ENCODE measurements around the gene PRDM15. TPM values are rescaled to one million over a fixed set of nuclear protein-coding genes. Genes with fewer than 3 reads are reported as not detected.

The PRDM15 gene
- polyA plus RNA-seq, 4 donors, result 3.6 to 5.1 (median 4.3) TPM

- no peak overlapping the region for H3K4me3 ChIP-seq (ENCODE audit: low read depth in 1 of 3, low read length in 3 of 3)
- 33 to 42% (median 41%) methylated on average over 7 of the region's 7 CpGs for WGBS, 3 donors
- H3K27me3 ChIP-seq (ENCODE audit: control insufficient read depth in 3 of 3, insufficient read depth in 3 of 3, low read length in 3 of 3), result no peaks in the 10 kb centered on the region
- peaks cover 0 to 12% (median 9%) of the 10 kb centered on the region in 3 donors for H3K4me1 ChIP-seq (ENCODE audit: control insufficient read depth in 3 of 3, insufficient read depth in 2 of 3, low read depth in 1 of 3, low read length in 2 of 3)
- H3K27ac ChIP-seq (ENCODE audit: low read depth in 1 of 3, low read length in 2 of 3), result peak overlapping the region in 2 of 3 donors; percentile 28 to 84
- H3K36me3 ChIP-seq (ENCODE audit: control insufficient read depth in 3 of 3, insufficient read depth in 2 of 3, low read depth in 1 of 3, low read length in 3 of 3), result peaks cover 0 to 21% (median 0%) of the 10 kb centered on the region in 3 donors
- no peaks in the 10 kb centered on the region for H3K9me3 ChIP-seq (ENCODE audit: control insufficient read depth in 2 of 2, insufficient read depth in 1 of 2, low read depth in 1 of 2, low read length in 1 of 2)
- no peak for FAIRE-seq
- no peak for DNase-seq
These were observed 44.7 kb upstream of the PRDM15 start for GRCh38 chr21:41923631-41924367.

- H3K4me1 ChIP-seq (ENCODE audit: control insufficient read depth in 3 of 3, insufficient read depth in 2 of 3, low read depth in 1 of 3, low read length in 2 of 3), result peaks cover 0 to 12% (median 9%) of the 10 kb centered on the region in 3 donors
- no peak overlapping the region for H3K27ac ChIP-seq (ENCODE audit: low read depth in 1 of 3, low read length in 2 of 3)
- DNase-seq, result no peak
- no peak overlapping the region for H3K4me3 ChIP-seq (ENCODE audit: low read depth in 1 of 3, low read length in 3 of 3)
- H3K36me3 ChIP-seq (ENCODE audit: control insufficient read depth in 3 of 3, insufficient read depth in 2 of 3, low read depth in 1 of 3, low read length in 3 of 3), result peaks cover 0 to 25% (median 0%) of the 10 kb centered on the region in 3 donors
- no peaks in the 10 kb centered on the region for H3K9me3 ChIP-seq (ENCODE audit: control insufficient read depth in 2 of 2, insufficient read depth in 1 of 2, low read depth in 1 of 2, low read length in 1 of 2)
- no peaks in the 10 kb centered on the region for H3K27me3 ChIP-seq (ENCODE audit: control insufficient read depth in 3 of 3, insufficient read depth in 3 of 3, low read length in 3 of 3)
- WGBS, 3 donors, result 80 to 92% (median 88%) methylated on average over 8 of the region's 8 CpGs
- no peak for FAIRE-seq
These were observed 44.0 kb upstream of the PRDM15 start for GRCh38 chr21:41923186-41923585.

- Histone ChIP-seq H3K4me3 (ENCODE audit: low read depth in 1 of 3, low read length in 3 of 3) (no peak overlapping the region), H3K9me3 (ENCODE audit: control insufficient read depth in 2 of 2, insufficient read depth in 1 of 2, low read depth in 1 of 2, low read length in 1 of 2) (peaks cover 0 to 4% of the 10 kb centered on the region in 2 donors), H3K36me3 (ENCODE audit: control insufficient read depth in 3 of 3, insufficient read depth in 2 of 3, low read depth in 1 of 3, low read length in 3 of 3) (peaks cover 0 to 41% (median 5%) of the 10 kb centered on the region in 3 donors), H3K27ac (ENCODE audit: low read depth in 1 of 3, low read length in 2 of 3) (no peak overlapping the region), H3K27me3 (ENCODE audit: control insufficient read depth in 3 of 3, insufficient read depth in 3 of 3, low read length in 3 of 3) (no peaks in the 10 kb centered on the region), H3K4me1 (ENCODE audit: control insufficient read depth in 3 of 3, insufficient read depth in 2 of 3, low read depth in 1 of 3, low read length in 2 of 3) (peaks cover 0 to 9% (median 8%) of the 10 kb centered on the region in 3 donors)
- FAIRE-seq (no peak), DNase-seq (no peak)
- WGBS, 3 donors, result 69 to 83% (median 76%) methylated on average over 7 of the region's 7 CpGs
These were observed 41.9 kb upstream of the PRDM15 start for GRCh38 chr21:41921021-41921420.

GRCh38 chr21:41920476-41920875, 41.3 kb upstream of the PRDM15 start:
- FAIRE-seq, result no peak
- H3K27ac ChIP-seq (ENCODE audit: low read depth in 1 of 3, low read length in 2 of 3), result no peak overlapping the region
- DNase-seq, result no peak

GRCh38 chr21:41919666-41920398, 40.7 kb upstream of the PRDM15 start:
- FAIRE-seq, result no peak

More at GRCh38 chr21:41920476-41920875, 41.3 kb upstream of the PRDM15 start:
- no peaks in the 10 kb centered on the region for H3K27me3 ChIP-seq (ENCODE audit: control insufficient read depth in 3 of 3, insufficient read depth in 3 of 3, low read length in 3 of 3)
- WGBS, 3 donors, result 86 to 91% (median 87%) methylated on average over 5 of the region's 5 CpGs
- H3K4me3 ChIP-seq (ENCODE audit: low read depth in 1 of 3, low read length in 3 of 3), result no peak overlapping the region
- H3K4me1 ChIP-seq (ENCODE audit: control insufficient read depth in 3 of 3, insufficient read depth in 2 of 3, low read depth in 1 of 3, low read length in 2 of 3), result peaks cover 0 to 7% (median 3%) of the 10 kb centered on the region in 3 donors
- peaks cover 0 to 6% of the 10 kb centered on the region in 2 donors for H3K9me3 ChIP-seq (ENCODE audit: control insufficient read depth in 2 of 2, insufficient read depth in 1 of 2, low read depth in 1 of 2, low read length in 1 of 2)
- peaks cover 0 to 46% (median 5%) of the 10 kb centered on the region in 3 donors for H3K36me3 ChIP-seq (ENCODE audit: control insufficient read depth in 3 of 3, insufficient read depth in 2 of 3, low read depth in 1 of 3, low read length in 3 of 3)

GRCh38 chr21:41918561-41919358, 39.6 kb upstream of the PRDM15 start:
- no peaks in the 10 kb centered on the region for H3K27me3 ChIP-seq (ENCODE audit: control insufficient read depth in 3 of 3, insufficient read depth in 3 of 3, low read length in 3 of 3)
- DNase-seq, result no peak
- FAIRE-seq, result no peak
- H3K9me3 ChIP-seq (ENCODE audit: control insufficient read depth in 2 of 2, insufficient read depth in 1 of 2, low read depth in 1 of 2, low read length in 1 of 2), result peaks cover 0 to 6% of the 10 kb centered on the region in 2 donors
- peaks cover 0 to 60% (median 5%) of the 10 kb centered on the region in 3 donors for H3K36me3 ChIP-seq (ENCODE audit: control insufficient read depth in 3 of 3, insufficient read depth in 2 of 3, low read depth in 1 of 3, low read length in 3 of 3)
- 94 to 98% (median 96%) methylated on average over 15 of the region's 15 CpGs for WGBS, 3 donors
- no peak overlapping the region for H3K27ac ChIP-seq (ENCODE audit: low read depth in 1 of 3, low read length in 2 of 3)
- H3K4me1 ChIP-seq (ENCODE audit: control insufficient read depth in 3 of 3, insufficient read depth in 2 of 3, low read depth in 1 of 3, low read length in 2 of 3), result peaks cover 0 to 3% (median 0%) of the 10 kb centered on the region in 3 donors
- H3K4me3 ChIP-seq (ENCODE audit: low read depth in 1 of 3, low read length in 3 of 3), result no peak overlapping the region

More at GRCh38 chr21:41919666-41920398, 40.7 kb upstream of the PRDM15 start:
- Histone ChIP-seq H3K27ac (ENCODE audit: low read depth in 1 of 3, low read length in 2 of 3) (no peak overlapping the region), H3K27me3 (ENCODE audit: control insufficient read depth in 3 of 3, insufficient read depth in 3 of 3, low read length in 3 of 3) (no peaks in the 10 kb centered on the region), H3K9me3 (ENCODE audit: control insufficient read depth in 2 of 2, insufficient read depth in 1 of 2, low read depth in 1 of 2, low read length in 1 of 2) (peaks cover 0 to 6% of the 10 kb centered on the region in 2 donors), H3K36me3 (ENCODE audit: control insufficient read depth in 3 of 3, insufficient read depth in 2 of 3, low read depth in 1 of 3, low read length in 3 of 3) (peaks cover 0 to 51% (median 5%) of the 10 kb centered on the region in 3 donors), H3K4me3 (ENCODE audit: low read depth in 1 of 3, low read length in 3 of 3) (no peak overlapping the region), H3K4me1 (ENCODE audit: control insufficient read depth in 3 of 3, insufficient read depth in 2 of 3, low read depth in 1 of 3, low read length in 2 of 3) (peaks cover 0 to 5% (median 0%) of the 10 kb centered on the region in 3 donors)
- DNase-seq, result no peak
- 94 to 96% (median 95%) methylated on average over 15 of the region's 15 CpGs for WGBS, 3 donors

GRCh38 chr21:41917531-41917930, 38.4 kb upstream of the PRDM15 start:
- H3K36me3 ChIP-seq (ENCODE audit: control insufficient read depth in 3 of 3, insufficient read depth in 2 of 3, low read depth in 1 of 3, low read length in 3 of 3), result peaks cover 0 to 71% (median 5%) of the 10 kb centered on the region in 3 donors
- no peaks in the 10 kb centered on the region for H3K4me1 ChIP-seq (ENCODE audit: control insufficient read depth in 3 of 3, insufficient read depth in 2 of 3, low read depth in 1 of 3, low read length in 2 of 3)
- DNase-seq (no peak), FAIRE-seq (no peak)
- 92 to 97% (median 96%) methylated on average over 4 of the region's 4 CpGs for WGBS, 3 donors
- no peak overlapping the region for H3K4me3 ChIP-seq (ENCODE audit: low read depth in 1 of 3, low read length in 3 of 3)
- peaks cover 0 to 6% of the 10 kb centered on the region in 2 donors for H3K9me3 ChIP-seq (ENCODE audit: control insufficient read depth in 2 of 2, insufficient read depth in 1 of 2, low read depth in 1 of 2, low read length in 1 of 2)
- no peaks in the 10 kb centered on the region for H3K27me3 ChIP-seq (ENCODE audit: control insufficient read depth in 3 of 3, insufficient read depth in 3 of 3, low read length in 3 of 3)
- H3K27ac ChIP-seq (ENCODE audit: low read depth in 1 of 3, low read length in 2 of 3), result no peak overlapping the region

All from small intestine (tissue), 7 donors.